Loucy (cell line): ENCODE data around the gene SMAD7.
A peak's percentile ranks its signal among the peaks of the same experiment; 100 is the strongest.

Experiments
- H2AFZ ChIP-seq: fragments of 200-600 bp; sonication (generic); 2 replicates; pipeline ENCODE4 v1.6.0; 2016; ENCODE audit warnings: antibody characterized with exemption, mild to moderate bottlenecking, low read length, moderate library complexity
- H3F3A ChIP-seq: fragments of 200-600 bp; 2 replicates; pipeline ENCODE4 v1.6.0; 2016; ENCODE audit warnings: antibody characterized with exemption, low read depth, mild to moderate bottlenecking
- H3K27me3 ChIP-seq: fragments of 200-600 bp; sonication (generic); 2 replicates; pipeline ENCODE4 v1.6.1; 2014; ENCODE audit warnings: low read length, mild to moderate bottlenecking; ENCODE audit not compliant: insufficient read depth, poor library complexity, severe bottlenecking
- H3K36me3 ChIP-seq: fragments of 200-600 bp; sonication (generic); 2 replicates; pipeline ENCODE4 v1.6.1; 2016; ENCODE audit warnings: low read length; ENCODE audit not compliant: insufficient read depth
- H3K4me1 ChIP-seq: fragments of 200-600 bp; sonication (generic); 2 replicates; pipeline ENCODE4 v1.5.1; 2014; ENCODE audit warnings: low read length, mild to moderate bottlenecking; ENCODE audit not compliant: insufficient read depth, poor library complexity, severe bottlenecking
- H3K4me2 ChIP-seq: fragments of 200-600 bp; sonication (generic); 2 replicates; pipeline ENCODE4 v1.6.0; 2014; ENCODE audit warnings: antibody characterized with exemption, low read length, low read depth, mild to moderate bottlenecking; ENCODE audit not compliant: poor library complexity, severe bottlenecking
- H3K4me3 ChIP-seq: fragments of 200-600 bp; sonication (generic); 2 replicates; pipeline ENCODE4 v1.5.1; 2014; ENCODE audit warnings: low read length, mild to moderate bottlenecking, mixed read lengths; ENCODE audit not compliant: poor library complexity, severe bottlenecking
- H3K79me2 ChIP-seq: fragments of 200-600 bp; sonication (generic); 2 replicates; pipeline ENCODE4 v1.6.1; 2014; ENCODE audit warnings: low read length; ENCODE audit not compliant: insufficient read depth
- H3K9ac ChIP-seq: fragments of 200-600 bp; sonication (generic); 2 replicates; pipeline ENCODE4 v1.6.0; 2014; ENCODE audit warnings: mild to moderate bottlenecking, low read depth, low read length, moderate library complexity; ENCODE audit not compliant: poor library complexity, severe bottlenecking
- H3K9me2 ChIP-seq: fragments of 200-600 bp; sonication (generic); replicated peaks from 2 replicates; pipeline ENCODE4 v1.6.1; 2016; ENCODE audit warnings: low read depth, low read length, mixed read lengths
- H3K9me3 ChIP-seq: fragments of 200-600 bp; sonication (generic); 2 replicates; pipeline ENCODE4 v1.6.1; 2014; ENCODE audit warnings: mild to moderate bottlenecking, antibody characterized with exemption, low read length, low read depth; ENCODE audit not compliant: insufficient read depth
- H4K20me1 ChIP-seq: fragments of 200-600 bp; sonication (generic); 2 replicates; pipeline ENCODE4 v1.6.0; 2014; ENCODE audit warnings: antibody characterized with exemption, low read length, mild to moderate bottlenecking; ENCODE audit not compliant: insufficient read depth, poor library complexity, severe bottlenecking
- EZH2phosphoT487 ChIP-seq: fragments of 200-600 bp; IDR thresholded peaks from 2 replicates; pipeline ENCODE4 v1.6.1; 2018; ENCODE audit warnings: antibody characterized with exemption, mild to moderate bottlenecking, moderate library complexity, borderline replicate concordance
- TF ChIP-seq, protein P1 (sequence below): fragments of 200-600 bp; sonication (generic); conservative IDR thresholded peaks from 2 replicates; pipeline ENCODE4 v1.5.1; 2014; ENCODE audit warnings: mild to moderate bottlenecking, antibody characterized with exemption, low read length

The SMAD7 gene

DNA sequence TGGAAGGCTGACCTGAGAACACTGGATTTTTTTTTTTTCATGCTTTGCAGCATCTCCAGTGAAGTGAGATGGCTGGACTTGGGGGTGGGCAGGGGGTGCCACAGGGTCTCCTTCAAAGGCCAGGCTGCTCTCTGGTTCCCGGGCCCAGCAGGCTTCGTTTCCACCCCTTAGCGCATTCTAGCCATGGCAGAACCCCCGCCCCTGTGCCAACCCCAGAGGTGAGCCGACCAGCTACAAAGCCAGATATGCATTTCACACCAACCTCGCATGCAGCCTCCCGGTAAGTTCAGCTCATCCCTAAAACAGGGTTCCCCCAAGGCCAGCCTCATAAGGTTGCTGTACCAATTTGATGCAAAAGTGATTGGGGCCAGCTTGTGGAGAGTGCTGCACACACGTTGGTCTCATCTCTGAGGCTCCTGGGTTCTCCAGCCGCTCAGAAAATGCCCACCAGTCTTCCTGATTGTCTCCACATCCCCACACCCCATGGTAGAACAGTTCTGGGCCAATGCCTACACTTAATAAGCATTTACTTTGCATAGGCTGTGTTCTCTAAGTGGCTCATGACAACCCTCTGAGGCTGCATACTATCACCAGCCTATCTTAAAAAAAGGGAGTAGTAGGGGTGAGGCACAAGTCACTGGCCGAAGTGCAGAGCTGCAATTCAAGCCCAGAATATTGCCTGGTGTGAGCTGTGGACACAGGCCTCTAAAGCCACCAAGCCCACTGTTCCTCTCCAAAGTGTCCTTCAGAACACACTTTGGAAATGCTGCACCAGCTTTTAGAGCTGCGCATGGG lies 23.3 kb downstream of the SMAD7 start:
- Histone ChIP-seq H2AFZ (no peak overlapping the region), H3K27me3 (no peaks in the 10 kb centered on the region), H3K79me2 (peaks cover 97% of the 10 kb centered on the region), H3K4me2 (peak overlapping the region; percentile 85), H3K36me3 (peaks cover 47% of the 10 kb centered on the region; the same call in 1 of the 2 replicates), H3K9me2 (no peaks in the 10 kb centered on the region), H3F3A (no peaks in the 10 kb centered on the region), H3K4me3 (no peak overlapping the region), H3K4me1 (peaks cover 51% of the 10 kb centered on the region), H4K20me1 (peaks cover 91% of the 10 kb centered on the region), H3K9ac (no peak overlapping the region), H3K9me3 (no peaks in the 10 kb centered on the region)
- TF ChIP-seq, protein P1, sequence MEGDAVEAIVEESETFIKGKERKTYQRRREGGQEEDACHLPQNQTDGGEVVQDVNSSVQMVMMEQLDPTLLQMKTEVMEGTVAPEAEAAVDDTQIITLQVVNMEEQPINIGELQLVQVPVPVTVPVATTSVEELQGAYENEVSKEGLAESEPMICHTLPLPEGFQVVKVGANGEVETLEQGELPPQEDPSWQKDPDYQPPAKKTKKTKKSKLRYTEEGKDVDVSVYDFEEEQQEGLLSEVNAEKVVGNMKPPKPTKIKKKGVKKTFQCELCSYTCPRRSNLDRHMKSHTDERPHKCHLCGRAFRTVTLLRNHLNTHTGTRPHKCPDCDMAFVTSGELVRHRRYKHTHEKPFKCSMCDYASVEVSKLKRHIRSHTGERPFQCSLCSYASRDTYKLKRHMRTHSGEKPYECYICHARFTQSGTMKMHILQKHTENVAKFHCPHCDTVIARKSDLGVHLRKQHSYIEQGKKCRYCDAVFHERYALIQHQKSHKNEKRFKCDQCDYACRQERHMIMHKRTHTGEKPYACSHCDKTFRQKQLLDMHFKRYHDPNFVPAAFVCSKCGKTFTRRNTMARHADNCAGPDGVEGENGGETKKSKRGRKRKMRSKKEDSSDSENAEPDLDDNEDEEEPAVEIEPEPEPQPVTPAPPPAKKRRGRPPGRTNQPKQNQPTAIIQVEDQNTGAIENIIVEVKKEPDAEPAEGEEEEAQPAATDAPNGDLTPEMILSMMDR, result no peak
- no peak for TF ChIP-seq EZH2phosphoT487

DNA sequence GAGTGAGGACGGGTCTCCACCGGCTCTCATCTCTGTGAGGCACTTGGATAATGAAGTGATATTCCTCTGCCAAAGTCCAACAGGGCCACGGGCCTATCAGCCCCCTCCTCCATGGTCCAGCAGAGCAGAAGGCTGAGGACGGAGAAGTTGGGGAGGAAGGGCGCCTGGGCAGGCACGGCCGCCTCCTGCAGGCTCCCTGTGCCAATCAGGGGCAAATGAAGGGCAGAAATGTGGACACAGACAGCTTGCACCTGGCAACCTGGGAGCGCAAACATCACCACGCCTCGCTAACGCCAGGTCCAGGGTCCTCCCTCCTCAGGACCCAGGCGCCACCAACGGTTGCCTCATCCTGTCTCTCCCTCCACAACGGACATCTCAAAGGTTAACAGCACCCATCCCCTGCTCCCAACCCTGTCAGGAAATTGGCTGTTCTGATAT lies 24.3 kb downstream of the SMAD7 start:
- Histone ChIP-seq H3K36me3 (peaks cover 47% of the 10 kb centered on the region; the same call in 1 of the 2 replicates), H3K79me2 (peaks cover 96% of the 10 kb centered on the region)

DNA sequence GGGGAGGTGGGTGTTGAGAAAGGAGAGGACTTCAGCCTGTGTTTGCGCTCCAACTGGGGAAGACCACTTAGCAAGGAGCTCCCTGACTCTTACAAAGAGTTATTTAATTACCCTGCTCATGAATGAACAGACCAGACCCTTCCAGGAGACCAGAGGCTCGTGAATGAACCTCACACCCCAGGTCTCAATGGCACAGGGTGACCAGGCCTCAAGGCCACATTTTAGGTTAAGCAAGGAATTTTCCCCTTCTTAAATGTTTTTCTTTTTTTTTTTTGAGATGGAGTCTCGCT lies 25.3 kb downstream of the SMAD7 start:
- Histone ChIP-seq H3K4me1 (peaks cover 37% of the 10 kb centered on the region), H4K20me1 (peaks cover 79% of the 10 kb centered on the region), H3K9me2 (no peaks in the 10 kb centered on the region), H3K27me3 (no peaks in the 10 kb centered on the region), H3K9ac (no peak overlapping the region), H3K9me3 (no peaks in the 10 kb centered on the region), H2AFZ (no peak overlapping the region), H3K79me2 (peaks cover 94% of the 10 kb centered on the region), H3K4me2 (no peak overlapping the region), H3K4me3 (no peak overlapping the region), H3F3A (no peaks in the 10 kb centered on the region), H3K36me3 (peaks cover 52% of the 10 kb centered on the region; the same call in 1 of the 2 replicates)
- no peak for TF ChIP-seq EZH2phosphoT487
- TF ChIP-seq, protein P1, result no peak

More for the DNA sequence above, 24.3 kb downstream of the SMAD7 start:
- H3K9ac ChIP-seq, result no peak overlapping the region
- H3K4me3 ChIP-seq, result no peak overlapping the region
- peaks cover 87% of the 10 kb centered on the region for H4K20me1 ChIP-seq
- no peak for TF ChIP-seq EZH2phosphoT487
- no peaks in the 10 kb centered on the region for H3K9me2 ChIP-seq
- H2AFZ ChIP-seq, result no peak overlapping the region
- no peaks in the 10 kb centered on the region for H3F3A ChIP-seq
- no peaks in the 10 kb centered on the region for H3K9me3 ChIP-seq
- no peak overlapping the region for H3K4me2 ChIP-seq
- H3K4me1 ChIP-seq, result peaks cover 40% of the 10 kb centered on the region
- no peaks in the 10 kb centered on the region for H3K27me3 ChIP-seq
